HUES64 (cell line): ENCODE measurements around the gene STK24.
"Not testable (repeated sequence)": the region's sequence is repeated elsewhere in the genome, so short reads cannot be mapped to it uniquely, and the experiment has no call there.

Source experiments
- H3K27ac ChIP-seq: 2 replicates; pipeline ENCODE4 v1.7.0; 2013; ENCODE audit warnings: low read depth, low read length, inconsistent platforms
- H3K27me3 ChIP-seq: 2 replicates; pipeline ENCODE4 v1.6.1; 2013; ENCODE audit warnings: mild to moderate bottlenecking, low read length; ENCODE audit not compliant: insufficient read depth
- H3K36me3 ChIP-seq: 2 replicates; pipeline ENCODE4 v1.6.1; 2013; ENCODE audit warnings: mild to moderate bottlenecking, low read length; ENCODE audit not compliant: insufficient read depth
- H3K4me1 ChIP-seq: 2 replicates; pipeline ENCODE4 v1.6.1; 2013; ENCODE audit warnings: mild to moderate bottlenecking, low read length, moderate library complexity; ENCODE audit not compliant: insufficient read depth
- H3K4me3 ChIP-seq: 2 replicates; pipeline ENCODE4 v1.5.1; 2013; ENCODE audit warnings: mild to moderate bottlenecking, low read length, moderate library complexity
- H3K9ac ChIP-seq: 2 replicates; pipeline ENCODE4 v1.6.1; 2013; ENCODE audit warnings: mild to moderate bottlenecking, low read depth, low read length
- H3K9me3 ChIP-seq: 2 replicates; pipeline ENCODE4 v1.6.1; 2013; ENCODE audit warnings: low read depth, low read length; ENCODE audit not compliant: insufficient read depth
- WGBS: fragments of 150-250, 120-280 bp; methylation state at CpG from one replicate; pipeline ENCODE4 v1.1.7; 2013; ENCODE audit warnings: missing lambda C conversion rate; 5-methylcytosine and 5-hydroxymethylcytosine counted together

Gene STK24

DNA sequence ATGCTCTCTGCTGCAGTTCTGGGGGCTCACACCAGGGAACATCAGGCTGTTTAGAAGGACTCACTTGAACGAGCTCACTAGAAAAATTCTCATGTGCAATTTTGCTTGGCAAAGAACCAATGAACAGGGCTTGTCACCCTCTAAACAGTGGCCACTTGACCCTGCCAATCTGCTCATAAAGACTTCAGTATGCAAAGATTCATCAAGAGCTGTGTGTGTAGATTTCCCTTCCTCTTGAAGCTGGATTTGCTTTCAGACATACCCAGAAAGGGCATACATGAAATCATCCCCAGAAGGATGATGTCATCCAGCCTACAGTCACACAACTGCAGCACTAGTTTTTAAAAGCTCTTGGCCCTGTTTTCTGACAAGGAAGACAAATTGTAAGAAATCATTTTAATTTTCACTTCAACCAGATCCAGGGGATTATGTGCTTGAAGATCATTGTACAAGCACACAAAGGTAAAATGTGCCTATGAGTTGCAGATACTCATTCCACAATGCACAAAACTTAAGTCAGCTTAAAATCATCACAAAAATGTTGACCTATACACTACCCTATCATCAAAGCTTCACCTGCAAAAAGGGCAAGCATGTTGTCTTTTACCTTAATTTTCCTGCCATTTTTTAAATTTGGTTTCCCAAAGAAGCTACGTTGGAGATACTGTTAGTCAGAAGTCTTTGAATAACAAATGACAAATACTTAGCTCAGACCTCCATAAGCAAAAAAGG, 5.2 kb upstream of the STK24 start:
- H3K36me3 ChIP-seq: no peaks in the 10 kb centered on the region
- no peak overlapping the region for H3K9ac ChIP-seq
- H3K27ac ChIP-seq: no peak overlapping the region
- H3K4me1 ChIP-seq: peaks cover 7% of the 10 kb centered on the region; the same call in 1 of the 2 replicates
- no peaks in the 10 kb centered on the region for H3K9me3 ChIP-seq
- WGBS: 66% methylated on average over 2 of the region's 2 CpGs
- H3K4me3 ChIP-seq: no peak overlapping the region
- no peaks in the 10 kb centered on the region for H3K27me3 ChIP-seq

GRCh38 chr13:98581381-98581780, 4.5 kb upstream of the STK24 start:
- no peak overlapping the region for H3K27ac ChIP-seq
- whole genome bisulfite sequencing: 95% methylated on average over 2 of the region's 2 CpGs
- H3K27me3 ChIP-seq: no peaks in the 10 kb centered on the region
- H3K9ac ChIP-seq: no peak overlapping the region
- H3K4me1 ChIP-seq: peaks cover 7% of the 10 kb centered on the region; the same call in 1 of the 2 replicates
- no peak overlapping the region for H3K4me3 ChIP-seq
- no peaks in the 10 kb centered on the region for H3K36me3 ChIP-seq
- no peaks in the 10 kb centered on the region for H3K9me3 ChIP-seq

DNA sequence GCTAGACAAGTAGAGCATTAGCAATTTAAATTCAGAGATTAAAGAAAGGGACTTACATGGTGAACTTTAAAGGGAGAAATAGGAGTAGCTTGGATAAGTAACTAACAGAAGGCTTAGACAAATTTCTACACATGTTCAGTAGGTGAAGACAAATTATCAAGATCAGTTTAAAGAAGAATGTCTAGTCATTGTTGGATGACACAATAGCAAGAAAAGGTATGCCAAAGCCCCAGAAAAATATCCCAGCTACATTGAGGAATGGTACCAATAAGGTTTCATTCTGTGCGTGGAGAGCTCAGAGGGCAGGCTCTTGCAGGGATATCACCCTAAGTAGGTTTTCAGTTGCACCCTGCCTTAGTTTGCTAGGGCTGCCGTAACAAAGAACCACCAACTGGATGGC, 3.5 kb upstream of the STK24 start:
- no peak overlapping the region for H3K27ac ChIP-seq
- no peaks in the 10 kb centered on the region for H3K36me3 ChIP-seq
- H3K27me3 ChIP-seq: no peaks in the 10 kb centered on the region
- H3K4me3 ChIP-seq: no peak overlapping the region
- H3K4me1 ChIP-seq: peaks cover 7% of the 10 kb centered on the region; the same call in 1 of the 2 replicates
- no peaks in the 10 kb centered on the region for H3K9me3 ChIP-seq
- no peak overlapping the region for H3K9ac ChIP-seq
- 96% methylated on average over 2 of the region's 2 CpGs for WGBS

GRCh38 chr13:98577836-98578285, 954 bp upstream of the STK24 start:
- Histone ChIP-seq H3K36me3 (no peaks in the 10 kb centered on the region), H3K27ac (peak overlapping the region; percentile 95), H3K9me3 (no peaks in the 10 kb centered on the region), H3K9ac (peak overlapping the region; percentile 88), H3K4me3 (peak overlapping the region; percentile 72), H3K27me3 (no peaks in the 10 kb centered on the region), H3K4me1 (peaks cover 28% of the 10 kb centered on the region)
- 36% methylated on average over 13 of the region's 13 CpGs for WGBS

GRCh38 chr13:98576200-98576945, 534 bp downstream of the STK24 start:
- H3K27ac ChIP-seq: peak overlapping the region; percentile 70
- peak overlapping the region; percentile 80 for H3K4me3 ChIP-seq
- WGBS: under 1% methylated on average over 95 of the region's 98 CpGs
- H3K36me3 ChIP-seq: no peaks in the 10 kb centered on the region
- no peaks in the 10 kb centered on the region for H3K27me3 ChIP-seq
- peaks cover 43% of the 10 kb centered on the region for H3K4me1 ChIP-seq
- peak overlapping the region; percentile 93 for H3K9ac ChIP-seq
- no peaks in the 10 kb centered on the region for H3K9me3 ChIP-seq

DNA sequence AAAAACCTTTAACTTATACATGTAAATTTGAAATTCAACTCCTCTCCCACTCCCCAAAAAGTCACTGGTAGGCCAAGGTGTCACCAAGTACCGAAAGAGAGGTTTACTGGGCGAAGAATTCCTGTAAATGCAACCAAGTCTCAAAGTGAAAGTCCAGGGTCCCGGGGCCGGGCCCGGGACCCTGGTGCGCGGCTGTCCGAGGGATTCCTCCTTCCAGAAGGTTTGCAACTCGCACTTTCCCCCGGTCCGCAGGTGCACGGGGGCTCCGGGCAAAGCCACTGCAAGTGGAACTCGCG, 1.1 kb downstream of the STK24 start:
- no peaks in the 10 kb centered on the region for H3K27me3 ChIP-seq
- H3K9me3 ChIP-seq: no peaks in the 10 kb centered on the region
- H3K4me1 ChIP-seq: peaks cover 49% of the 10 kb centered on the region
- peak overlapping the region; percentile 80 for H3K4me3 ChIP-seq
- H3K36me3 ChIP-seq: no peaks in the 10 kb centered on the region
- under 1% methylated on average over 15 of the region's 15 CpGs for WGBS
- peak overlapping the region; percentile 93 for H3K9ac ChIP-seq
- H3K27ac ChIP-seq: peak overlapping the region; percentile 70

GRCh38 chr13:98575009-98575903, 1.7 kb downstream of the STK24 start:
- H3K4me1 ChIP-seq: peaks cover 55% of the 10 kb centered on the region
- H3K9me3 ChIP-seq: no peaks in the 10 kb centered on the region
- 24% methylated on average over 11 of the region's 12 CpGs for WGBS
- H3K36me3 ChIP-seq: no peaks in the 10 kb centered on the region
- H3K27me3 ChIP-seq: no peaks in the 10 kb centered on the region
- H3K27ac ChIP-seq: 0 out of 2 replicates have a peak overlapping the region, but pooled peaks have one; percentile 70
- H3K9ac ChIP-seq: peak overlapping the region; percentile 93
- peak overlapping the region; percentile 80 for H3K4me3 ChIP-seq

- H3K36me3 ChIP-seq: no peaks in the 10 kb centered on the region
- peak overlapping the region; percentile 33; the same call in 1 of the 2 replicates for H3K27ac ChIP-seq
- peaks cover 54% of the 10 kb centered on the region for H3K4me1 ChIP-seq
- no peaks in the 10 kb centered on the region for H3K9me3 ChIP-seq
- 83% methylated on average over 11 of the region's 11 CpGs for WGBS
- H3K4me3 ChIP-seq: no peak overlapping the region
- no peaks in the 10 kb centered on the region for H3K27me3 ChIP-seq
- peak overlapping the region; percentile 21; the same call in 1 of the 2 replicates for H3K9ac ChIP-seq
Observed at GRCh38 chr13:98571955-98572662, 4.8 kb downstream of the STK24 start.

DNA sequence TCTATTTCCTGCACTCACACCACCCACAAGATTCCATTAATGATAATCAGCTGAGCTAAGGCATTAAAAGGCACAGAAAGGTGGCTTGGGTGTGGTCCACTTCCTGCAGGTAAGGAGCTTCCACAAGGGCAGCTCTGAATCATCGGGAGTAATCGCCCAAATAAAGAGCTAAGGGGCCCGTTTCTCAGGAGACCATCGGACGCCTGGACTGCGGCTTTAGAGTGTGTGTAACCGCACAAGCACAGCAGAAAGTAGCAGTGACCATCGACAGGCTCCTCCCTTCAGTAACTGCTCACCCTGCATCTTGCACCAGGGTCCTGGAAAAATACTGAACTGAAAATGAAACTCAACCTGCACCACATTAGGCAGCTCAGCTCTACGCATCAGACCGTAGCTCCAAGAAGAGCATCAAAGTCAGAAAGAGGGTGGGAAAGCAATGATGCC, 6.0 kb downstream of the STK24 start:
- Histone ChIP-seq H3K27me3 (no peaks in the 10 kb centered on the region), H3K9me3 (no peaks in the 10 kb centered on the region), H3K36me3 (no peaks in the 10 kb centered on the region), H3K27ac (no peak overlapping the region), H3K9ac (no peak overlapping the region), H3K4me3 (no peak overlapping the region), H3K4me1 (peaks cover 65% of the 10 kb centered on the region)
- WGBS: 90% methylated on average over 10 of the region's 10 CpGs

- not testable (repeated sequence) for H3K27ac ChIP-seq, H3K36me3 ChIP-seq, H3K4me3 ChIP-seq, H3K9me3 ChIP-seq, H3K9ac ChIP-seq, H3K27me3 ChIP-seq
- H3K4me1 ChIP-seq: peaks cover 62% of the 10 kb centered on the region
- 95% methylated on average over 17 of the region's 17 CpGs for WGBS
Observed at GRCh38 chr13:98569494-98570367, 7.2 kb downstream of the STK24 start.
